ENCODE results near the gene PRSS57. TPM values are rescaled to one million over a fixed set of nuclear protein-coding genes. Genes with fewer than 3 reads are reported as not detected.

The PRSS57 gene
- polyA plus RNA-seq, 3 donors from 2014 or later = 5.8 to 41.4 (median 6.3) TPM

- no peak overlapping the region for H3K4me3 Mint-ChIP-seq
- peaks cover 7% of the 10 kb centered on the region in 2 donors for H3K4me1 Mint-ChIP-seq
- peaks cover 5 to 9% (median 7%) of the 10 kb centered on the region in 3 donors for H3K27me3 Mint-ChIP-seq (ENCODE audit: low read depth in 3 of 3)
- no peak for DNase-seq
- no peaks in the 10 kb centered on the region for H3K9me3 Mint-ChIP-seq
- peak overlapping the region in 1 of 6 donors; percentile 69 for H3K27ac Mint-ChIP-seq
- H3K36me3 Mint-ChIP-seq = no peaks in the 10 kb centered on the region
Observed at GRCh38 chr19:643736-644135, 51.5 kb downstream of the PRSS57 start.

GRCh38 chr19:642767-643727 lies 52.2 kb downstream of the PRSS57 start:
- H3K36me3 Mint-ChIP-seq = no peaks in the 10 kb centered on the region
- no peaks in the 10 kb centered on the region for H3K9me3 Mint-ChIP-seq
- H3K27me3 Mint-ChIP-seq (ENCODE audit: low read depth in 3 of 3) = peaks cover 4 to 7% (median 7%) of the 10 kb centered on the region in 3 donors
- no peak overlapping the region for H3K4me3 Mint-ChIP-seq
- DNase-seq = no peak
- H3K27ac Mint-ChIP-seq = peak overlapping the region in 1 of 6 donors; percentile 17
- H3K4me1 Mint-ChIP-seq = peaks cover 7 to 9% of the 10 kb centered on the region in 2 donors

GRCh38 chr19:641702-642101 lies 53.5 kb downstream of the PRSS57 start:
- no peak for DNase-seq
- Mint-ChIP-seq H3K27ac (peak overlapping the region in 4 of 6 donors; percentile 5 to 48 (median 22)), H3K36me3 (no peaks in the 10 kb centered on the region), H3K4me1 (peaks cover 7 to 9% of the 10 kb centered on the region in 2 donors), H3K27me3 (ENCODE audit: low read depth in 3 of 3) (peaks cover 4 to 7% (median 7%) of the 10 kb centered on the region in 3 donors), H3K4me3 (no peak overlapping the region), H3K9me3 (no peaks in the 10 kb centered on the region)

DNA sequence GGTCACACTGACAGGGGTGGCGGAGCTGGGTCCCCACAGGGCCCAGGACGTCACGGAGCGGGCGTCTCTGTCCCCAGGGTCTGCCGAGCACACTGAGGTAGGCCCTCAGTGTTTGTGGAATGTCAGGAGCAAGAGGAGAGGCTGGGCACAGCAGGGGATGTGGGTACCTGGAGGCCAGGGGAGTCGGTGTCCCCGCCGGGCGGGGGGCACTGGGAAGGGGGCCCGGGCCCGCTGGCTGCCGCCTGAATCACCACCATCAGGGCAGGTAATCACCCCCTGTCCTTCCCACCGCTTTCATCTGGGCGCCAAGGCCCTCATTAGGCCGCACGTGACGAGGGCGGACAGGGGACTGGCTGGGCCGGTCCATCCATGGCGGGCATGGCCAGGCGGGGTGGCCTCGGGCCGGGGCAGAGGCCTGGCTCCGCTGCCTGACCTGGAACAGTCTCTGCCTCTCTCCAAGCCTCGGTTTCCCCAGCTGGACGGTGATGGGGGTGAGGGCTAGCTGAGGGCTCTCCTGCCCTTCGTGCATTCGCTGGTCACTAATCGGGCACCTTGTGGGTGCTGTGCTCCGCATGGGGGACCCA lies 54.6 kb downstream of the PRSS57 start:
- Mint-ChIP-seq H3K4me1 (peaks cover 7 to 9% of the 10 kb centered on the region in 2 donors), H3K36me3 (no peaks in the 10 kb centered on the region), H3K27ac (peak overlapping the region in 2 of 6 donors; percentile 36 to 72), H3K4me3 (no peak overlapping the region), H3K27me3 (ENCODE audit: low read depth in 3 of 3) (peaks cover 4 to 7% (median 5%) of the 10 kb centered on the region in 3 donors), H3K9me3 (no peaks in the 10 kb centered on the region)
- no peak for DNase-seq

- H3K27ac Mint-ChIP-seq = no peak overlapping the region
- H3K27me3 Mint-ChIP-seq (ENCODE audit: low read depth in 3 of 3) = peaks cover 4 to 6% (median 5%) of the 10 kb centered on the region in 3 donors
- no peaks in the 10 kb centered on the region for H3K36me3 Mint-ChIP-seq
- no peaks in the 10 kb centered on the region for H3K9me3 Mint-ChIP-seq
- no peak for DNase-seq
- peaks cover 7 to 9% of the 10 kb centered on the region in 2 donors for H3K4me1 Mint-ChIP-seq
- no peak overlapping the region for H3K4me3 Mint-ChIP-seq
Observed at GRCh38 chr19:640161-640558, 55.1 kb downstream of the PRSS57 start.

- no peaks in the 10 kb centered on the region for H3K9me3 Mint-ChIP-seq
- H3K4me1 Mint-ChIP-seq = peaks cover 7 to 9% of the 10 kb centered on the region in 2 donors
- H3K36me3 Mint-ChIP-seq = no peaks in the 10 kb centered on the region
- H3K27ac Mint-ChIP-seq = peak within 1 kb of the TSS; percentile 87 to 99 (median 98)
- peak; percentile 89 to 92 (median 92) for DNase-seq
- peaks cover 4 to 5% (median 5%) of the 10 kb centered on the region in 3 donors for H3K27me3 Mint-ChIP-seq (ENCODE audit: low read depth in 3 of 3)
- H3K4me3 Mint-ChIP-seq = peak within 1 kb of the TSS; percentile 83 to 96 (median 92)
Observed at GRCh38 chr19:639253-640160, 55.7 kb downstream of the PRSS57 start, which contains the start of gene FGF22. FGF22 (plus strand) TSS chr19:639879; CDS start chr19:639926, 47 bp downstream.

GRCh38 chr19:638906-639252 lies 56.4 kb downstream of the PRSS57 start:
- H3K4me1 Mint-ChIP-seq = peaks cover 9 to 14% of the 10 kb centered on the region in 2 donors
- peak overlapping the region; percentile 83 to 96 (median 92) for H3K4me3 Mint-ChIP-seq
- H3K9me3 Mint-ChIP-seq = no peaks in the 10 kb centered on the region
- DNase-seq = no peak
- peak overlapping the region in 5 of 6 donors; percentile 95 to 99 (median 99) for H3K27ac Mint-ChIP-seq
- no peaks in the 10 kb centered on the region for H3K36me3 Mint-ChIP-seq
- peaks cover 4 to 5% (median 4%) of the 10 kb centered on the region in 3 donors for H3K27me3 Mint-ChIP-seq (ENCODE audit: low read depth in 3 of 3)

Other genes starting within 250 kb of the PRSS57 start
- not detected for gene SHC2, start 234.4 kb downstream of the PRSS57 start, polyA plus RNA-seq
- gene MADCAM1, start 199.0 kb downstream of the PRSS57 start, polyA plus RNA-seq = under 1 TPM in 1 of 3 donors, not detected in 2; 0.30 TPM
- 10 to 100 TPM; 28.8 to 63.6 (median 37.0) TPM for gene TPGS1, start 188.0 kb downstream of the PRSS57 start, polyA plus RNA-seq
- 10 to 100 TPM; 40.6 to 57.7 (median 48.5) TPM for gene CDC34, start 163.7 kb downstream of the PRSS57 start, polyA plus RNA-seq
- 100 to 1,000 TPM; 584 to 982 (median 652) TPM for gene GZMM, start 151.4 kb downstream of the PRSS57 start, polyA plus RNA-seq
- gene BSG, start 122.9 kb downstream of the PRSS57 start, polyA plus RNA-seq = 100 to 1,000 TPM; 513 to 682 (median 576) TPM
- not detected for gene HCN2, start 105.6 kb downstream of the PRSS57 start, polyA plus RNA-seq
- 10 to 100 TPM; 26.6 to 38.1 (median 37.5) TPM for gene POLRMT, start 61.9 kb downstream of the PRSS57 start, polyA plus RNA-seq
- gene FGF22, start 55.6 kb downstream of the PRSS57 start, polyA plus RNA-seq = under 1 TPM in 1 of 3 donors, not detected in 2; 0.54 TPM
- gene RNF126, start 32.2 kb downstream of the PRSS57 start, polyA plus RNA-seq = 100 to 1,000 TPM in 1 of 3 donors, 10 to 100 TPM in 2; 78.7 to 119 (median 94.4) TPM
- 1 to 10 TPM in 2 of 3 donors, not detected in 1; 1.4 to 2.6 TPM for gene FSTL3, start 19.1 kb downstream of the PRSS57 start, polyA plus RNA-seq
- gene PALM, start 13.5 kb upstream of the PRSS57 start, polyA plus RNA-seq = not detected
- gene MISP, start 55.7 kb upstream of the PRSS57 start, polyA plus RNA-seq = not detected
- 100 to 1,000 TPM in 1 of 3 donors, 10 to 100 TPM in 2; 70.0 to 185 (median 87.8) TPM for gene PTBP1, start 102.0 kb upstream of the PRSS57 start, polyA plus RNA-seq
- gene PLPPR3, start 126.5 kb upstream of the PRSS57 start, polyA plus RNA-seq = not detected
- not detected for gene AZU1, start 132.4 kb upstream of the PRSS57 start, polyA plus RNA-seq
- gene PRTN3, start 145.5 kb upstream of the PRSS57 start, polyA plus RNA-seq = not detected
- not detected for gene ELANE, start 156.9 kb upstream of the PRSS57 start, polyA plus RNA-seq
- gene CFD, start 164.2 kb upstream of the PRSS57 start, polyA plus RNA-seq = 1 to 10 TPM; 1.5 to 4.1 (median 3.6) TPM
- gene MED16, start 197.7 kb upstream of the PRSS57 start, polyA plus RNA-seq = 100 to 1,000 TPM in 1 of 3 donors, 10 to 100 TPM in 2; 44.2 to 112 (median 48.0) TPM
- not detected for gene RNU6-9, start 198.0 kb upstream of the PRSS57 start, polyA plus RNA-seq
- gene R3HDM4, start 217.8 kb upstream of the PRSS57 start, polyA plus RNA-seq = 100 to 1,000 TPM in 1 of 3 donors, 10 to 100 TPM in 2; 83.5 to 146 (median 85.8) TPM
- gene KISS1R, start 221.9 kb upstream of the PRSS57 start, polyA plus RNA-seq = not detected
- 1 to 10 TPM; 1.0 to 1.7 (median 1.4) TPM for gene ARID3A, start 230.6 kb upstream of the PRSS57 start, polyA plus RNA-seq